GM08714 (cell line): ENCODE measurements around the gene LRFN3.
"Not testable (repeated sequence)": the region's sequence is repeated elsewhere in the genome, so short reads cannot be mapped to it uniquely, and the experiment has no call there.

Experiments used
- H3K4me3 ChIP-seq: fragments of 200-500 bp; sonication (Bioruptor generic); 2 replicates; pipeline ENCODE4 v1.5.1; 2014; ENCODE audit warnings: mild to moderate bottlenecking, low read length, inconsistent platforms
- ZNF274 ChIP-seq: IDR thresholded peaks from 2 replicates; pipeline ENCODE4 v1.6.1; 2012; ENCODE audit warnings: mild to moderate bottlenecking, low read depth, low read length

Gene LRFN3

GRCh38 chr19:35901055-35901644 lies 35.0 kb upstream of the LRFN3 start:
- TF ChIP-seq ZNF274 = no peak
- H3K4me3 ChIP-seq = peak overlapping the region; percentile 79; the same call in 1 of the 2 replicates

GRCh38 chr19:35901854-35902661 lies 34.1 kb upstream of the LRFN3 start, which contains the start of gene HCST:
Gene HCST (plus strand): TSS chr19:35902529. CDS start chr19:35902594, 65 bp downstream.
- no peak for TF ChIP-seq ZNF274
- H3K4me3 ChIP-seq = peak within 1 kb of the TSS; percentile 54; the same call in 1 of the 2 replicates

GRCh38 chr19:35902870-35903475 lies 33.2 kb upstream of the LRFN3 start:
- TF ChIP-seq ZNF274 = no peak
- peak overlapping the region; percentile 54; the same call in 1 of the 2 replicates for H3K4me3 ChIP-seq

- no peak for TF ChIP-seq ZNF274
These were observed 32.5 kb upstream of the LRFN3 start for GRCh38 chr19:35903550-35904179.

GRCh38 chr19:35904311-35905068 lies 31.7 kb upstream of the LRFN3 start:
- no peak for TF ChIP-seq ZNF274

More at GRCh38 chr19:35903550-35904179, 32.5 kb upstream of the LRFN3 start:
- H3K4me3 ChIP-seq = peak overlapping the region; percentile 54; the same call in 1 of the 2 replicates

GRCh38 chr19:35905178-35905727 lies 30.9 kb upstream of the LRFN3 start:
- no peak for TF ChIP-seq ZNF274
- no peak overlapping the region for H3K4me3 ChIP-seq

More at GRCh38 chr19:35904311-35905068, 31.7 kb upstream of the LRFN3 start:
- H3K4me3 ChIP-seq = no peak overlapping the region

- no peak overlapping the region for H3K4me3 ChIP-seq
- no peak for TF ChIP-seq ZNF274
These were observed 28.8 kb upstream of the LRFN3 start for GRCh38 chr19:35907377-35907745.

GRCh38 chr19:35908010-35908441 lies 28.1 kb upstream of the LRFN3 start, which contains the start of gene TYROBP:
Gene TYROBP (minus strand): TSS chr19:35908295. CDS start chr19:35908228, 67 bp downstream.
- TF ChIP-seq ZNF274 = no peak
- no peak within 1 kb of the TSS for H3K4me3 ChIP-seq

GRCh38 chr19:35908973-35909683 lies 27.0 kb upstream of the LRFN3 start:
- H3K4me3 ChIP-seq = no peak overlapping the region; the same call in 1 of the 2 replicates
- TF ChIP-seq ZNF274 = no peak

- no peak overlapping the region; the same call in 1 of the 2 replicates for H3K4me3 ChIP-seq
- TF ChIP-seq ZNF274 = no peak
These were observed 26.5 kb upstream of the LRFN3 start for GRCh38 chr19:35909684-35910035.

GRCh38 chr19:35910355-35910754 lies 25.8 kb upstream of the LRFN3 start:
- H3K4me3 ChIP-seq = not testable (repeated sequence)

- H3K4me3 ChIP-seq = no peak overlapping the region
- TF ChIP-seq ZNF274 = no peak
These were observed 25.0 kb upstream of the LRFN3 start for GRCh38 chr19:35911173-35911572.

GRCh38 chr19:35911790-35912189 lies 24.4 kb upstream of the LRFN3 start:
- TF ChIP-seq ZNF274 = no peak
- no peak overlapping the region for H3K4me3 ChIP-seq
